ENCODE data around the gene ITGA2B. TPM values are rescaled to one million over a fixed set of nuclear protein-coding genes. Genes with fewer than 3 reads are reported as not detected.
"Not testable (repeated sequence)": the region's sequence is repeated elsewhere in the genome, so short reads cannot be mapped to it uniquely, and the experiment has no call there.

The ITGA2B gene
- polyA plus RNA-seq, 1 donor, result 4.4 TPM

DNA sequence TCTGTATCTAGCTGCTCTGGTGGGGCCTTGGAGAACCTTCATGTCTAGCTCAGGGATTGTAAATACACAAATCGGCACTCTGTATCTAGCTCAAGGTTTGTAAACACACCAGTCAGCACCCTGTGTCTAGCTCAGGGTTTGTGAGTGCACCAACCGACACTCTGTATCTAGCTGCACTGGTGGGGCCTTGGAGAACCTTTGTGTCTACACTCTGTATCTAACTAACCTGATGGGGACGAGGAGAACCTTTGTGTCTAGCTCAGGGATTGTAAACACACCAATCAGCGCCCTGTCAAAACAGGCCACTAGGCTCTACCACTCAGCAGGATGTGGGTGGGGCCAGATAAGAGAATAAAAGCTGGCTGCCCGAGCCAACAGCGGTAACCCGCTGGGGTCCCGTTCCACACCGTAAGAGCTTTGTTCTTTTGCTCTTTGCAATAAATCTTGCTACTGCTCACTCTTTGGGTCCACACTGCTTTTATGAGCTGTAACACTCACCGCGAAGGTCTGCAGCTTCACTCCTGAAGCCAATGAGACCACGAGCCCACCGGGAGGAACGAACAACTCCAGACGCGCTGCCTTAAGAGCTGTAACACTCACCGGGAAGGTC lies 19.9 kb downstream of the ITGA2B start:
- not testable (repeated sequence) for DNase-seq

- DNase-seq, result not testable (repeated sequence)
Observed at GRCh38 chr17:44368391-44369243, 20.8 kb downstream of the ITGA2B start.

- DNase-seq, result no peak
Observed at GRCh38 chr17:44367231-44367979, 22.0 kb downstream of the ITGA2B start.

DNA sequence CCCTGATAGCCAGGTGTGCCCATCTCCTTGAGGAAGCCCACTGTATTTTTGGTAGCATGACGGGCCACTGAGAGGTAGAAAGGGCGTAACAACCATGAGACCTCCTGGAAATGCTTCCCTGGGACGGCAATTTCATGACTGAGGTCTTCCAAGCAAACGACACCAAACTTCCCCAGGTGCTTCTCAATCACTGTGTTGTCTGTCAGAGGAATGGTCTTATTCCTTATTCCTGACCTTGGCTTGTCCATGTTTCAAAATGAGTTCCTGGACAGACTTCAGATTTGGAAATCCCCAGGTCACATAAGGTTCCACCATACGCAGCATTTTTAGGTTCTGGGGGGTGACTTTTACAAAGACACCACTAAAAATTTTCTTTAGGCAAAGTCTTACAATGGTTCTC lies 24.4 kb downstream of the ITGA2B start:
- DNase-seq, result not testable (repeated sequence)

- DNase-seq, result no peak
Observed at GRCh38 chr17:44363613-44364159, 25.8 kb downstream of the ITGA2B start, which contains the start of gene FAM171A2. FAM171A2 (minus strand) TSS chr17:44363853; CDS start chr17:44363714, 139 bp downstream.

- DNase-seq, result no peak
Observed at GRCh38 chr17:44362949-44363612, 26.4 kb downstream of the ITGA2B start.

- no peak for DNase-seq
Observed at GRCh38 chr17:44362459-44362948, 26.9 kb downstream of the ITGA2B start.

DNA sequence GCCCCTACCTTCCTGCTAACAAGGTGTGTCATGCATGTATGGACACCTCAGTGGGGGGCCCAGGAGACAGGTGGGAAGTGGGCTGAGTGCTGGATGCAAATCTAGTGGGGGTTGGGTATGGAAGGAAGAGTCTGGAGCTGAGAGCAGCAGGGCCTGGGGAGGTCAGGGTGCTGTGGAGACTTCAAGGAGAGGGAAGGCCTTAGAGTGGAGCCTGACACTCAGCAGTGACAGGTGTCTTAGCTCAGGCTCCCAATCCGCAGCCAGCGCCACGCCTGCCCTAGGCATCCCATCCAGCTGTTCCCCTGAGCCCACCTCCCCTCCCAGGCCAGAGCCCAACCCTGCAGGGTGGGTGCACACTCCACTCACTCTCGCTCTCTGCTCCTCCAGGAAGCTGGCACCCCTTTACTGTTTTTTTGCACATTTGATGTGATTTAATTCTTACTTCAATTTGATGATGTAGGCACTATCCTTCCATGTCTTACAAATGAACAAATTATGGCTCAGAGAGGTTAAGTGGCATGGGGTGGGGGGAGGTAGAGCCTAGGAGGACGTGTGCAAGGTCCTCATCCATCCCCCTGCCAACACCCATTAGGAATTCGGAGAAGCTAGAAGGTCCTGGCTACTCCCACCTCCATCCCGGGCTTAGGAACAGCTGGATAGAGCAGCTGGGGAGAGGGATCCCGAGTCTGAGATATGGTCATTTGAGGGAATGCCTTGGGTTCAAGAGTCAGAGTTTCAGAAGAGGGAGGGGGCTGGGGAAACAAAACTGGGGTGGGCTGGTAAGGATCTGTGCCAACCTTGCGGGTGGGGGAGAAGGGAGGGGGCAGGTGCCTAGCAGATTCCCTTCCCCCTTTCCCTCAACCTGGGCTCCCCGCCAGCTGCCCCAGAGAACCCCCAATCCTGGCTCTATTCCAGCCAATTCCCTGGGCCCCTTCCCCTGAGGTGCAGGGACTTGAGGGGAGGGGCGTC lies 27.9 kb downstream of the ITGA2B start:
- DNase-seq, result no peak

GRCh38 chr17:44360826-44361225 lies 28.6 kb downstream of the ITGA2B start:
- DNase-seq, result peak; percentile 86

DNA sequence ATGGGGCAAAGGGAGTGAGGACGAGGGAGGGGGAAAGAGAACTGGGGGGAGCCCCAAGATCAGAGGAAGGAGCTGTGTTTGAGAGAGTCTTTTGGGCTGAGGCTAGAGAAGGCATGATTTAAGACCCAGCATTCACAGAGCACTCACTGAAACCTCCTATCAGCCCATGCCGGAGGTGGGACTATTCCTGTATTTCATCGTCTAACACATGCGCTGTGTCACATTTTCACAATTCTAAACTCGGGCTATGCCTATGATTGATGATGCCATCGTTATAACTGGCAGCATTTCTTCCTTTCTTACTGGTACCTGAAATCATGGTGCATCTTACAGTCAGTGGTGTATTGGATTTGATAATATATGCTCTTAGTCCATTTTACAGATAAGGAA lies 29.3 kb downstream of the ITGA2B start:
- no peak for DNase-seq

DNA sequence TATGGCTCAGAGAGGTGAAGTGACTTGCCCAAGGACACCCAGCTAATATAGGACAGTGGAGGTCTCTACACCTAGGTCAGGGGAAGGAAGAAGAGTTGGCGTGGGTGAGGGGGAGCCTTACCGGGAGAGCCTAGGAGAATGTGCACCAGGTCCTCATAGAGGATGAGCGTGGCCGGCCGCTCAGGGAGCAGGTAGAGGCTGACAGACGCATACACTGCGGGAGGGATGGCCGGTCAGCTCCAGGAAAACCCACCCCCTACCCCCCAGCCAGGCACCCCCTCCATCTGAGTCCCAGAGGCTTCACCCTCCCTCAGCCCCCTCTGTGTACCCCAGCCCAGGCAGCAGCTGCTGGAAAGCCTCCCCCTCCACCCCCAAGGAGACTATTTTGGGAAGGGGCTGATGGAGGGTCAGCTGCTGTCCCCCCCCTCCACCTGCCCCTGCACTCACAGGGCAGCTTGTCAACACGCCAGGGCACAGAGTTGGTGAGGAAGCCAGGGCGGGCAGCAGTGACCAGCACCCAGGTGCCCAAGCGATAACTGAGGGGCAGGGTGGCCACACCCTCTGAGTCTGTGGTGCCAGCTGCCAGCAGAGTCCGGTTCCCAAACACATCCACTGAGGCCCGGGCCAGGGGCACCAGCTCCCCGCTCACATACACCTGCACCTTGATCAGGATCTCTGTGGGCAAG lies 29.8 kb downstream of the ITGA2B start:
- no peak for DNase-seq

- no peak for DNase-seq
Observed at GRCh38 chr17:44359006-44359405, 30.4 kb downstream of the ITGA2B start.

DNA sequence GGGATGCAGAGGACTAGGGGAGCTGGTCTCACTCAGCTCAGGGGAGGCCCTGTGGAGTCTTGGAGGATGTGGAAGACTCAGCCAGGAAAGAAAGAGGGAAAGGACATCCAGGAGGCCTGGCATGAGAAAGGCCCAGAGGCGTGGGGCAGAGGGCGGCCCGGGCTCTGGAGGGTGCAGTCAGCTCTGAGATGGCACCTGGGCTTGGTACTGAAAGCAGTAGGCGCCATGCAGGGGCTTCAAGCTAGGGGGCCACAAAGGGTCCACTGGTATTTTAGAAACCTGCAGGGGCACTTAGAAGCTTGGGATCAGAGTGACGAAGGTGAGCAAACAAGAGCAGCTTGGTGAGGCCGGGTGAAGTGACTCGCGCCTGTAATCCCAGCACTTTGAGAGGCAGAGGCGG lies 31.4 kb downstream of the ITGA2B start:
- no peak for DNase-seq

- no peak for DNase-seq
Observed at GRCh38 chr17:44356241-44356640, 33.2 kb downstream of the ITGA2B start.

GRCh38 chr17:44355642-44356099 lies 33.8 kb downstream of the ITGA2B start:
- DNase-seq, result no peak

GRCh38 chr17:44354582-44355561 lies 34.6 kb downstream of the ITGA2B start:
- no peak for DNase-seq

GRCh38 chr17:44353672-44354331 lies 35.6 kb downstream of the ITGA2B start:
- DNase-seq, result no peak
